Activated CD4-positive, CD25-positive, alpha-beta regulatory T cell treated with anti-CD3 and anti-CD28 coated beads, Interleukin-2, amount 50 U/mL, for 16 hours (primary cell): ENCODE measurements around the gene ZNF280A.

Source experiments
- DNase-seq: peaks from one replicate; pipeline ENCODE4 v3.0.0-alpha.2; 2020; ENCODE audit warnings: low read depth, low spot score

Gene ZNF280A, protein sequence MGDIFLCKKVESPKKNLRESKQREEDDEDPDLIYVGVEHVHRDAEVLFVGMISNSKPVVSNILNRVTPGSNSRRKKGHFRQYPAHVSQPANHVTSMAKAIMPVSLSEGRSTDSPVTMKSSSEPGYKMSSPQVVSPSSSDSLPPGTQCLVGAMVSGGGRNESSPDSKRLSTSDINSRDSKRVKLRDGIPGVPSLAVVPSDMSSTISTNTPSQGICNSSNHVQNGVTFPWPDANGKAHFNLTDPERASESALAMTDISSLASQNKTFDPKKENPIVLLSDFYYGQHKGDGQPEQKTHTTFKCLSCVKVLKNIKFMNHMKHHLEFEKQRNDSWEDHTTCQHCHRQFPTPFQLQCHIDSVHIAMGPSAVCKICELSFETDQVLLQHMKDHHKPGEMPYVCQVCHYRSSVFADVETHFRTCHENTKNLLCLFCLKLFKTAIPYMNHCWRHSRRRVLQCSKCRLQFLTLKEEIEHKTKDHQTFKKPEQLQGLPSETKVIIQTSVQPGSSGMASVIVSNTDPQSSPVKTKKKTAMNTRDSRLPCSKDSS

DNA sequence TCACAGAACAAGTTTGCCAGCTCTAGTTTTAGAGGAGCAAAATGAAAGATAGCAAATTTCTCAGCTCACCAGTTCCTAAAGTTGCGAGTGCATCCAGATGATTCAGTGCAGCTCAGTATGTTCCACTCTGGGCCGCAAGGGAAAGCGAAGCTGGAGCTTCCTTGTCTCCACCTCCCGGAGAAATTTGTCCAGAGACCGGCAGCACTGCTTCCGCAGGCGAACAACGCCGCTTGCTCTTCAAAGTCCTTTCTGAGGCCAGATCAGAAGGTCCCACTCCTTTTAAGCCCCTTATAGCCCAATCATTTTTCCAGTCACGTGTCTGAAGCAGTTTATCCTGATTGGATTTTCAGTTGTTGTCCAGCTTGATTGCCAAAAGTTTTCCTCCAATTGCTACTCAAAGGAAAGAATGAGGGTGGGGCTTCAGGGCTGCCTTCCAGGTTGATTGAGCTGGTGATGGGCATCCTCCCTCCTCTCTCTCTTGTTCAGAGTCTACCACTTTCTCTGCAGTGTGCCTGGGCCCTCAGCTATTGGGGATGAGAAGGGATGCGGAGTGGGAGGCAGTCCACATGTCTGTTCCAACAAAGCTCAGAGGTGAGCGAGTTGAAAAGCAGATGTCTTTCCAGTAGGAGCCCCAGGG lies at the start of gene ZNF280A:
ZNF280A (minus strand) TSS at position 251 of the 637 bp plus-strand sequence. CDS start 4,640 bp downstream, outside the sequence.
- DNase-seq, result no peak

DNA sequence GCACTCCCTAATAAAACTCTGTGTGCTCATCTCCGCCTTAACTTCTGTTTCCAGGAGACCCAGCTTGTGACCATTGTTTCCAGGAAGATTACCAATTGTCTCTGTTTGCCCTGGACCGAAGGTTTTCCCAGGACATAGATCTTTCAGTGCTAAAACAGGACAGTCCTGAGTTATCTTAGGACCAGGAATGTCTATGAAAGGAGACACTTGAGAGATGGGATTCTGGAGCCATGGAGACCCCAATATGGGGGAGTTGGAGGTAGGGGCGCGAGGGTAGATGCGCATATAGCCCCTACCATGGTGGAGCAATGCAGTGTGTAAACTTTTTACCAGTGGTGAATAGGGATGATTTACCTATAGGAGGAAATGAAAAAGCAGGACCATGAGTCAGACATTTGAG lies 49.1 kb upstream of the ZNF280A start:
- no peak for DNase-seq

DNA sequence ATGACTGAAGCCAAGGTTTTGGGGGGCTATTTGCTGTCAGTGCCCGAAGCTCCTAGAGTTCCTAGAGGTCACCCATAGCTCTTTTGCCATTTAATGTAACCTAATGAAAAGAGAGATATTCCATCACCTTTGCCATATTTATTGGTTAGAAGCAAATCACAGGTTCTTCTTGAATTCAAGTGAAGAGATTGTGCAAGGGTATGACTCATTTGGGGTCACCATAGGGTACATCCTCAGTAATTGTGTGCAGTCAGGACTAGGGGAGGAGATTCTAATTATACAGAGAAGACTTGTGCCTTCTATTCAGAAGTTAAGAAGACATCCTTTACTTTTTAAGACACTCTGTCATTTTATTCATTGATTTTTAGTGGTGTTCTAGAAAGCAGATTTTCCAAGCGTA lies 45.9 kb upstream of the ZNF280A start:
- DNase-seq, result no peak

DNA sequence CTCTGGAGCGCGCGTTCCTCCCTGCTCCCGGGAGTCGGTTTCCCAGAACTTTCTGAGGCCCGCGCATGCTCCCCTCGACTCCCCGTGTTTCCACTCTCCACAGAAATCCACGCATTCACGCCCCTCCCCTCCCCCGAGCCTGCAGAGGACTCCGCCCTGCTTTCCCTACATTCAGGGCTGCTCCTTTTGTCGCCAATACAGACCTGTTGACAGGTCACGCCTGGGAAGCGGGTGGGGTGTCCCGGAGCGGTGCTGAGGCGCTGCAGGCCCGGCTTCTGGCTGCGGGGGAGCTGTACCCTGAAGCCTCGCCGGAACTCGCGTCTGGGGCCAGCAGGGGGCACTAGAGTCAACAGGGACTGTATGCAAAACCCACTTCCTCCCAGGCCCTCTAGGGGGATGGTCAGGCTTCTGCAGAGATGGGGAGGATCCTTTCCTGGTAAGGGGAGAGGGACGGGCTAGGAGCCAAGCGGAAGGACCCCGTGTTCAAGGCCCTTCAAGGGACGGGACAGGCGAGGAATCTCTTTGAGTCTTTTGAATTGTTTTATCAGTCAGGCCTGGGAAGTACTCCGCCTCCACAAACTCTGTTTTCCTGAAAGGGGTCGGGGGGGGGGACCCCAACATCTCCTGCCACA lies 39.0 kb upstream of the ZNF280A start, which contains the start of gene PRAME:
PRAME (minus strand) TSS at position 294 of the 632 bp plus-strand sequence. CDS start 2,433 bp downstream, outside the sequence.
- DNase-seq, result peak; percentile 38

DNA sequence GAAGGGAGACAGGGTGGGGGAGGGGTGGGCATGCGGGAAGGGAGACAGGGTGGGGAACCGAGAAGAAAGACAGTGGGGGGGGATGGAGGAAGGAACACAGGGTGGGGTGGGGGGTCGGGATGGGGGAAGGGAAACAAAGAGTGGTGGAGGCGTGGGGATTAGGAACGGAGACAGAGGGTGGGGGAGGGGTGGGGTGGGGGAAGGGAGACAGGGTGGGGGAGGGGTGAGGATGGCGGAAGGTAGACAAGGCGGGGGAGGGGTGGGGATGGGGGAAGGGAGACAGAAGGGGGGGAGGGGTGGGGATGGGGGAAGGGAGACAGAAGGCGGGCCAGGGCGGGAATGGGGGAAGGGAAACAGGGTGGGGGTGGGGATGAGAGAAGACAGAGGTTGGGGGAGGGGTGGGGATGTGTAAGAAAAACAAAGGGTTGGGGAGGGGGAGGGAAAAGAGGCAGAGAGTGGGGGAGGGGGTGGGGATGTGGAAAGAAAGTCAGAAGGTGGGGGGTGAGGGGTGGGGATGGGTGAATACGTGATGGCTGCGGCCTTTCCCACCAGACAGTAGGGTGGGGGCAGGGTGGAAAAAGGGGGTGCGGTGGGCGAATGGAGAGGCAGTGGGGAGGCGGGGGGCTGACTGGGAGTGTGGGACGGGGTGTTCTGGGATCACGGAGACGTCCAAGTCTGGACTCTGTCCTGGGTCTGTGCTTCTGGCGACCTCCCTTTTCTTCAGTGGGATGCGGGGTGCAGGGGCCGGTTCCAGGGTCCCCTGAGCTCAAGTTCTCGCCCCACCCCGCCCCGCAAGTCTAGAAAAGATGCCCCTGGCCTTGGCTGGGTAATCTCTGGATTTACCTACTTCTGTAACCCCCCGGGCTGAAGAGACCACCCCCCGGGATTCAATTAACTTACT lies 38.3 kb upstream of the ZNF280A start:
- DNase-seq, result no peak

DNA sequence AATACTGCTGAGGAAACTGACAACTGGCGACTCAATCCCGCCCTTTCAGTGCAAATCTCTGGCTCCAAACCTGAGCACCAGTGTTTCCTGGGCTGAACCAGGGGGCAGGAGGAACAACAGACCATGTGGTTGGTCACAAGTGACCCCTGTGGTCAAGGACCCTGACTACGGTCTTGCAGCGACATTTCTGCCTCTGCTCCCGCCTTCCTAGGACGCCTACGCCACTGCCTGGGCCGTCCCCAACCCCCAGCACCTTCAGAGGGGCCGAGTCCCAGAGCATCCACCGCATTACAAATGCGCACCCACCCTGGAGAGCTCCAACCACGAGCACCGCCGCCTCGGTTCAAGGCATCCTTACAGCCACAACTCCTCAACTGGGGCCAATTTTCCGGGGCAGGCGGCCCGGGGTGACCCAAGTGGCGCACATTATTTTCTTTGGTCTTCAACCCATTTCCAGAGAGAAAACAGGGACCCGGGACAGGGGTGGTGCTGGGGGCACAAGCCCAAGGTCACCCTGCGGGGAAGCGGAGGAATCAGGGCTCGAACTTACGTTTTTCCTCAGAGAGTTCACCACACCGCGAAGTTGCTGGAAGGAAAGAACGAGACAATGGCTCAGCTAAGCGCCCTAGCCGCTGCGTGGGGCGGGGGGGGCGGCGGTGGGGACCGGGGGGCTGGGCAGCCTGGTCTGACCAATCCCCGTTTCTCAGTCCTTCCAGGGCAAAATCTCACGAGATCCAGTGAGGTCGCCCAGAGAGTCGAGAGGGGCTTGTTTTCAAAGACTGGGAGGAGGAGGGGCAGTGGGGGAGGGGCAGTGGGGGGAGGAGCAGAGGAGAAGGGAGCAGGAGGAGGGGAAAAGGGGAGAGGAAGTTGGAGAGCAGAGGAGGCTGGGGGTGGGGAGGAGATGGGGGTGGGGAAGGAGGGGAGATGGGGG lies 37.2 kb upstream of the ZNF280A start:
- DNase-seq, result no peak

DNA sequence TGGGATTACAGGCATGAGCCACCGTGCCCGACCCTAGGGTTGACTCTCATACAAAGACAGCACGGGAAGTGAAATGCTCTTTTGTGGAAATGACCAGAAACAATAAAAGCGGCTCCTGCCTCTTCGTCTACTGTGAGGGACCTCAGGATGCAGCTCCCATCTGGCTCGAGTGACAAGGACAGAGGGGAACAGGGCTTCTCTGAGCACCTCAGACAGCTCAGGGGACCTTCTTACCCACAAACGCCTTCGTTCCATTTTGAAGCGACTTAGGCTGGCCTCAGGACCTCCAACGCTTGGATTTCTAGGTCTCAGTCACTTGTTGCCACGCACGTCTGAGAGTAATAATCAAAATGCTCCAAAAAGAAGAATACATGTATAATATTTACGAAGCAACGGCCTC lies 36.5 kb upstream of the ZNF280A start:
- DNase-seq, result no peak

DNA sequence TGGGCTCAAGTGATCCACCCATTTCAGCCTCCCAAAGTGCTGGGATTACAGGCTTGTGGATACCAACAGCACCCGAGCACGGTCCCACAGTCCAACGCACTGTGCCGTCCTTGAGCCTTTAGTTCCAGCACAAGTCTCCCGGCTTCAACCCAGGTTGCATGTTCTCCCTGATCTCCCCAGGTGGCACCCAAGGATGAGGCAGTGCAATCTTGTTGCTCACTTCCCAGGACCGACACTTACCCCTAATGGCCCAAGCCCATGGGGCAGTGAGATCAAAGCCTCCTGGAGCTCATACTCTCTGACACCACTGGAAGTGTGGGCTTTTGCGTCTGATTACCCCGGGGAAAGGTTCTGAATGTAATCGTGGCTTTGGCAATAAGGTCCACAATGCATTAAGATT lies 35.5 kb upstream of the ZNF280A start:
- no peak for DNase-seq

DNA sequence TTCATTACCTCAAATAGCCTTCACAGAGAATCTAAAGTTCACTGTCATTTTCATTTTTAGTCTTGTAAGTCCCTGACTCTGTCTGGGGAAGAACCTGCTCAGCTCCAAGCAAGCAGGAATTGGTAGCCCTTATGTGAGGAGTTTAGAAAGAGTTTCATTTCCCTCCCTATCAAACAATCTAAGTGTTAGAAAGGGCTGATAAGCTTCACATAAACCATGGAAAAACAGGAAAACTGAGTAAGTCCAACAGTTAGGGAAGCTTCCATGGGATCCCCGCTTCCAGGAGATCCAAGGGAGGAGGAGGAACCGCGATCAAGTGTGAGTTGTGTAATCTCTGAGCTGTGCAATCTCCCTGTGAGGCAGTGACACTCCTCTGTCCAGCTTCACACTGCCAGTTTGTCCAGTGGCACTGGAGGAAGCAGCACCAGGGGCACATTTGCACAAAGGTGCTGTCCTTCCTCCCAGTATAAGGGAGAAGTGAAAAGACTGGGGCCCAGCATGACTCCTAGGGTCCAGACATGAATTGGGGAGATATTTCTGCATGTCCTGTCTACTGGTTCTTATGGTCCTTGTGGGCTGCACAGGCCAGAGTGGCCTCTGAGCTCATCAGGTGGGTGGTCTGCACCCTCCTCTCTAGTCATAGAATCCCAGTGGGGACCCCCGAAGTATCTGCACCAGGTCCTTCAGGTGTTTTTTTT lies 34.7 kb upstream of the ZNF280A start:
- DNase-seq, result no peak

DNA sequence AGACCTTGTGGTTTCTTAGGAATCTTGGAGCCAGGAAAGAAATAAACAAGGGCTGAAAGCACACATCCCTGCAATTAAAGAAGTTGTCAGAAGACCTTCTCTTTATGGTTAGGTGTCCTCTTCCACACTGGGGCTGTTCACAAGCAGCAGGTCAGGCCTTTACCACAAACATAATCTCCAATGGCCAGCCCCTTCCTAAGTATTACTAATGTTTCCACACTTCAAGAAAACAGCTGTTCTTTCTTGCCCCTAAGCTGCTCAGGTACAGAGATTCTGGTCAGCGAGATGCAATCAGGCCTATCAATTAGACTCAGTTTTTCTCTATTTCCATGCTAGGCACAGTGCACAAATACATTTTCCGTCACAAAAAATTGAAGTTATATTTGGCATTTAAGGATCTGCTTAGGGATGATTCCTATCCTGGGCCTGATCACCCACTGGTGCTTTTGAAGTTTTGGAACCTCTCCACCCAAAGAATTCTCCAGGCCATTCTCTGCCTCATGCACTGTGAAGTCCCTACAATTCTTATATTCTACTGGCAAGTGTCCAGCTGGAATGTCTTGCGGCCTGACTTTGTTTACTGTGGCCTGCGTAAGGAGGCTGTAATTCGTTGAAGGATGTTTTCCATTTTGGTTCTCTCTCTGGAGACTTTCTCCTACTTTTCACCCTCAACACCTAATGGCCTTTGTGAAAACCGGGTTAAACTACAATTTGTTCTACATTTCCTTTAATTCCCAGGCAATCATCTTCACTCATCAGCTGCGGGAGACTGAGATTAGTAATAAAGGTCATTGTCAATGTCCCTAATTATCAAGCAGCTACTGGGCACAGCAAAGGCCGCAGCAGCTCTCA lies 33.9 kb upstream of the ZNF280A start:
- no peak for DNase-seq

DNA sequence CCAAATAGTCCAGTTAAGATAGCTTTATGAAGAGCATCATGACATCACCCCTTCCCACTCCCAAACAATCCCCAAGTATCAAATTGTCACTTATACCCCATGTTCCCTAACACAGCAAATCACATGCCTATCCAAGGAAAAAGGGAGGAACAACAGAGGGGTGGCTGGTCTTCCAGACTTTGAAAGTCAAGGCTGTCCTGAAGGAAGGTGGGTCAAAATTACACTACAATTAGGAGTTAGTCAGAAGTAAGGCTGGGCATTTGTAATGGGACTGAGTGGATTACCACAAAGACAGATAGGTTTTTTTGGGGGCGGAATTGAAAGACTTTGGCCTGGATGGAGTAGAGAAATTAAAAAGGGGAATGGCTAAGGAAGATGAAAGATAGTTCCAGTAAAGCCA lies 33.1 kb upstream of the ZNF280A start:
- DNase-seq, result no peak

DNA sequence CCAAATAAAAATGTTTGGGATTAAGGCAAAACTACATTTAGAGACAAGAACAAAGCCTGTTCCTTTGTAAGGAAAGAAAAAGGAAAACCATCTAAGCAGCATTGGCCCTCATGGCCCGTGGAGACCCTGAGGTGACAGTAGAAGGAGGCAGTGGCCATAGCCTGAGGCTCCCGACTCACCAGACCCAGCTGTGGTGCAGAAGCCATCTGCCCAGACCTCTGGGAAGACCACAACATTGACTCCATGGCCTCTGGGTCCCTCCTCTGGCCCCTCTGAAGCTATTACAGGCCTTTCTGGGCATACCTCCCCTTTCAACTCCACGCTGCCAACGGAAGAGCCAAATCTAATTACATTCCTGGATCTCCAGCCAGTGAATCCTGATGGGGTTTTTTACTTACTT lies 32.6 kb upstream of the ZNF280A start:
- DNase-seq, result no peak

DNA sequence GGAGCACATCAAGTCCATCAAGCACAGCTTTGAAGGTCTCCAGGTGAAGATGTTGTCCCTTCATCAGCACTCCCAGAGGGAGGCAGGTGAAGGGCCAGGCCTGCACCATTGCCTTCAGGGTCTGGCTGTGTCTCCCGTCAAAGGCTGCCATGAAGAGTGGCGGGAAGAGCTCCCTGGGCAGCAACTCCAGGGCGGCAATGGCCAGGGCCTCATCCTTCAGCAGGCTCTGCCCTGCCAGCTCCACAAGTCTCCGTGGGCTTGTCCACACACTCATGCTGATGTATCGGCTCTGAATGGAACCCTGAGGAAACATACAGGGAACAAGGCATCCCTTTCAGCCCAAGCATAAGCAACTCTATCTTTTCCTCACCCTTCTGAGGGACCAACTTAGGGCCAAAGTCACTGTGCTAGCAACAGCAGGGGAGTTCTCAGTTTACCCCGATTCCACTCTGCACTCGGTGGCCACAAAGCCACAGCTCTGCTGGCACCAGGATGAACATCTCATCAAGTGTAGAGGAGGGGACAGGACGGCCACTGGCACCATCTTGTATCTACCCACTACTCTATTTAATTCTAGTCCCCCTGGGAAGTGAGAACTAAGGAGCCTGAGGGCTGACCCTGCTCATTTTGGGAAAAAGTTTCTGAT lies 30.8 kb upstream of the ZNF280A start:
- no peak for DNase-seq

DNA sequence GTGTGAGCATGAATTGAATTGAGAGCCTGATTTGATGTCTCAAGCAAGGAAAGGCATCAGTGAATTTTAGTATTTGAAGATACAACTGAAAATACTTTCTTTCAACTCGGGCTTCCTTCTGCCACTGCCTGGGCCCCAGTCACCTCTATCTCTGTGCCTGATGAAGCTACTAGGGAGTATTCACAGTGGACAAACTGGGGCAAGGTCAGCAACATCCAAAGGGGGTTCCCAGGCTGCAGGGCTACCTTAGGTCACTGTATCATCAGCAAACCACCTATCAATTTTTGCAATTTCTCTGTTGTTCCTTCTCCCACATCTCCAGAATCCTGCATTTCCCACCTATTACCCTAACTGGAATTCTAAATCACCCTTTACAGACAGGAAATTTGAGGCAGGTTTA lies 28.8 kb upstream of the ZNF280A start:
- no peak for DNase-seq

DNA sequence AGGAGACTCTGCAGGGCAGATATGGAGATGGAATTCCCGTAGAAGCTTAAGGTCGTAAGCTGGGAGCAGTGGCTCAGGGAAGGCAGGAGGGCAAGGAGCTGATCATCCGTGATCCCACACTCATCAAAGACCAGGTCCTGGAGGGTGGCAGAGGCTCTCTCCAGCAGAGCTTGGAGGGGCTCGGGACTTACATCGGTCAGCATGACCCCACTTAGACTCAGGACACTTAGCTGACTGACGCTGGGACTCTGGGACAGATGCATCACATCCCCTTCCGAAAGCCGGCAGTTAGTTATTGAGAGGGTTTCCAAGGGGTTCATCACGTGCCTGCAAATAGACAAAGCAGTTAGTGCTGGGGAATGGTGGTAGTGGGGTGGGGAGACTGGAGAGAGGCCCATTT lies 28.2 kb upstream of the ZNF280A start:
- no peak for DNase-seq

DNA sequence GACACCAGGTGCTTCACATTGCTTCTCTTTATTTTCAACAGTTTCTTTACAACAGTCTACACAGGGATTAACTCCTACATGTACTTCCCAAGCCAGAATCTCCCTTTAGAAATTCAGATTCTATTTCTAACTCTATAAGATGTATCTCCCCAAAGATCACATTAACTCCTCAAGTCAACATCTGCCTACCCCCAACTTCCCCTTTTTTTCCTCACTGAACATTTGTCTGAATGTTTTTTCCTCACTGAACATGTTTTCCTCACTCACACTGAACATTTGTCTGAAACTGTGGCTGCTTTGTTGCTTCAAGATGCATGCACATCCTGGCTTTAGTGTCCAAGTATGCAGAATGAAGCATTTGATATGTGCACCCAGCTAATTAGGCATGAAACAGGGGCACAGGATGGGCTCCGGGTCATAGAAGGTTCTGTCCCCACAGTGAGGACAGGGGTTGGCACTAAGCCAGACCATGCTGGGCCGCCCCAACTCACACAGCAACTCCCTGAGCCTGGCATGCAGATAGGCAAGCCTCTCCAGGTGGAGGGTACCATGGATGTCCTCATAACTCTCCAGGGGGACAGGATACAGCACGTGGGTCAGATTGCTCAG lies 27.7 kb upstream of the ZNF280A start:
- no peak for DNase-seq

DNA sequence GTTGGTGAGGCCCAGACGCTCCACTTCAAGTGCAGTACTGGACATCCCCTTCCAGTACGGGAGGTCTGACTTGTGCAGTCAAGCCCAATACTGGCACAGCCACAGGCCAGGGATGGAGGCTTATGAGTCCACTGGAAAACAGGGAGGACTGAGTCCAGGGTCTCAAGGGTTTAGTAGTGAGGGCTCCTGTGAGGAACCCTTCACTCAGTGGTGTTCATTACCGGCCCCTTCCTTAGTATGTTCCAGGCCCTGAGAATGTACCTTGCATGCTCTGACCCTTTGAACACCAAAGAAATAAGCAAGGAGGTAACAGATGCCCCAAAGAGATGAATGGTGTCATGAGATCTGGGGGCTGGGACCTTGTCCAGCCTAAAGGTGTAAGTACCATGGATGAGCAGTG lies 27.2 kb upstream of the ZNF280A start:
- DNase-seq, result no peak

DNA sequence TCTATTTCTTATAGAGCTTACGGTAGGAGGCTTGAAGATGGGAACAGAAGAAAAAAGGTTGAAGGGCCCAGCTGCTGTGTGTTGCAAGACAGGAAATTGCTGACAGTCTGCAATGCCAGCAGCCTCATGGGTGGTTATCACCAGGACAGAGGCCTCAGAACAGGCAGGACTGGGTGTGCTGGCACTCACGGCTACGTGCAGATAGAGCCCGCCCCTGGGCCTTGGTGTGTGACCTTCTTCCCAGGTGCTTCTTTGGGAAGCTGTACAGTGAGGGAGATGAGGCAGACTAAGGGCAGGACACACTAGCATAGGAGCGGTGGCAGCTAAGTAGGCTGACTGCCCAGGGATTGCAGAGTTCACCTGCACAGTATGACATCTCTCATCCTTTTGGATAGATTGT lies 26.4 kb upstream of the ZNF280A start:
- DNase-seq, result no peak
